ENCODE results near the gene SET.
"Not testable (repeated sequence)": the region's sequence is repeated elsewhere in the genome, so short reads cannot be mapped to it uniquely, and the experiment has no call there.

Gene SET

GRCh38 chr9:128688501-128689292 lies at the start of gene SET:
SET (plus strand) TSS chr9:128689222; CDS start chr9:128689583, 361 bp downstream.
- DNase-seq: peak; percentile 95

DNA sequence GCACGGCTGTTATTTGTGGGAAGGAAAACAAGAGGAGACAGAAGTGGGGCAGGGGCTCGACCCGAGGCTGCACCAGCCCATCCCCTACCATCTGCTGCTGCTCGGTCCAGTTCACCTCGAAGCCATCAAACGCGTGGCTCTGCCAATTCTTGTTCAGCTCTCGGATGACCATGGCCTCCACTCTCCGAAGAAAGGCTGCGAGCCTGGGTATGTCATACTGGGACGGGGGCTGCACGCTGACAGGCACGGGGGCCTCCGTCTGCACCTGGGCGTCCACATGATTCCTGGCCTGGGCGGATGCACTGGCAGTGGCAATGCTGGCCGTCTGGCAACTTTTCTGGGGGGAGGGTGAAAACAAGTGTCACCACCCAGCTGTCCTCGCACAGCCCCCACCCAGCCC lies 48.4 kb upstream of the SET start:
- no peak for DNase-seq

- no peak for DNase-seq
Measured at GRCh38 chr9:128642675-128643245, 46.3 kb upstream of the SET start.

GRCh38 chr9:128643519-128644300 lies 45.3 kb upstream of the SET start:
- no peak for DNase-seq

GRCh38 chr9:128648206-128648605 lies 40.8 kb upstream of the SET start:
- DNase-seq: peak; percentile 68

- DNase-seq: no peak
Measured at GRCh38 chr9:128651798-128652197, 37.2 kb upstream of the SET start.

DNA sequence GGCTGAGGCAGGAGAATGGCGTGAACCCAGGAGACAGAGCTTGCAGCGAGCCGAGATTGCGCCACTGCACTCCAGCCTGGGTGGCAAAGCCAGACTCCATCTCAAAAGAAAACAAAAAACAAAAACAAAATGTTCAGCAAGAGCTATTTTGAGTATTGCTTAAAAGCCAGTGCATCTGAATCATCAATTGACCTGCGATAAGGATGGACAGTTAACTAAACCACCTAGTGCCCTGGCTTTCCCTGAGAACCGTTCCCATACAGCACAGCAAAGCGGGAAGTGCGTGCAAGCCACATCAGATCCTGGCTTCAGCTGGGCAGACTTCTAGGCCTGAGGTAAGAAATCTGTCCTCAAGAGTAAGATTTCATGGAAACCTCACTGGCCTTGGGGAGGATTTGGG lies 35.1 kb upstream of the SET start:
- no peak for DNase-seq

GRCh38 chr9:128654481-128654880 lies 34.5 kb upstream of the SET start:
- no peak for DNase-seq

DNA sequence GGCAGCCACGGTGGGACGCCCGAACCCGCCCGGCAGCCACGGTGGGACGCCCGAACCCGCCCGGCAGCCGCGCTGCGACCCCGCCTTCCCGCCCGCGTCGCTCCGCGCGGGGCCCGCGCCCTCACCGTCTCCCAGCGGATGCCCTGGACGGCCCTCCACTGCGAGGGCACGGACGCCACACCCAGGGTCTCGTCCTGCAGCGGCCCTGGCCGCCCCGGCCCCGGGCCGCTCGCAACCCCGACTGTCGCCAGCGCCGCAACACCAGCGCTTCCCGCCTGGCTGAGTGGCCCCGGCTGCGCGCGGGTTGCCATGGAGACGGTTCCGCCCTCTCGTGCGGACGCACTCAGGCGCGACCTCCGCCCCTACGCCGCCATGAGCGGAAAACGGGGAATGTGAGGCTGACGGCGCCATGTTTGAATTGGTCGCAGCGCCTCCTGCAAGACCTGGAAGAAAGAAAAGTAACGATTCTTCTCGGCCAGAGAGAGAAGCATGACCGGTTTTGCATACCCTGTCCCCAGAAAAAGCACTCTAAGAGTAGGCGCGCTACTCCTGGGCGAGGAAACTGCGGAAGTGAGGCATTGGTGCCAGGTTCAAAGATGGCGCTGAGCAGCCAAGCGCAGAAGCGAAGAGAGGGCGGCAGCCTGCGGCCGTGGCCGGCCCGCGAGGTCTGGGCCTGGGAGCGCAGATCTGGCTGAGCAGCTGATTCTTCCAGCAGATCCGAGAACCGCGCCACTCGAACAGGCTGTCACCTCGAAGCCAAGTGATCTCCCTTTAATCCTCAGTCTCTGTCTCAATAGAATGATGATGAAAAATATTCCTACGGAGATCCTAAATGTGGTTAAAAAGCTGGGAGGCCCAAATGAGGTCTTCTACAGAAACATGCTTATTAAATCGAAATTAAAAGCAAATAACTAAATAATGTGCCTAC lies 32.3 kb upstream of the SET start, which contains the start of gene DYNC2I2:
Gene DYNC2I2, minus strand, starts transcription at position 432 of the 928 bp plus-strand sequence. Its CDS starts 121 bp downstream, at position 311.
- DNase-seq: peak; percentile 93

GRCh38 chr9:128657344-128657704 lies 31.7 kb upstream of the SET start:
- no peak for DNase-seq

DNA sequence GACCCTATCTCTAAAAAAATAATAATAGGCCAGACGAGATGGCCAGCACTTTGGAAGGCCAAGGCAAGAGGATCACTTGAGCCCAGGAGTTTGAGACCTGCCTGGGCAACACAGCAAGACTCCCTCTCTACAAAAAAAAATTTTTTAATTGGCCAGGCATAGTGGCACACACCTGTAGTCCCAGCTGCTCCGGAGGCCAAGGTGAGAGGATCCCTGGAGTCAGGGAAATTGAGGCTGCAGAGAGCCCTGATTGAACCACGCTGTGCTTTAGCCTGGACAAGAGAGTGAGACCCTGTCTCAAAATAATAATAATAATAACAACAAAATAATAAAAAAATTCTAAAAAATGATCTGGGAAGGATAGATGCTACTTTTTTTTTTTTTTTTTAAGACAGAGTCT lies 31.2 kb upstream of the SET start:
- DNase-seq: no peak

GRCh38 chr9:128666481-128666941 lies 22.5 kb upstream of the SET start:
- not testable (repeated sequence) for DNase-seq

- no peak for DNase-seq
Measured at GRCh38 chr9:128669786-128670185, 19.2 kb upstream of the SET start.

- no peak for DNase-seq
Measured at GRCh38 chr9:128675382-128675781, 13.6 kb upstream of the SET start.

DNA sequence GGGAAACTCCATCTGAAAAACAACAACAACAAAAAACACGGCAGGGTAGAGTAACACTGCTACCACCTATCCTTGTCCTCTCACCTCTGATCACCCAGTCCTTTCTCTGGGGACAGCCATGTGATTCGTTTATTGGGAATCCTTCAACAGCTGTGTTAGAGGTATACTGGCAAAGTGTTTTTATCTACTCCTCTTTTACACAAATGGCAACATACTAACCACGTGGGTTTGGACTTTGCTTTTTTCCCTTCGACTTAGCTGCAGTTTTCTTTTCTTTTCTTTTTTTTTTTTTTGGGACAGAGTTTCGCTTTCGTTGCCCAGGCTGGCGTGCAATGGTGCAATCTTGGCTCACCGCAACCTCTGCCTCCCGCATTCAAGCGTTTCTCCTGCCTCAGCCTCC lies 11.2 kb upstream of the SET start:
- DNase-seq: no peak

GRCh38 chr9:128683340-128684064 lies 5.5 kb upstream of the SET start:
- DNase-seq: peak; percentile 61

- no peak for DNase-seq
Measured at GRCh38 chr9:128684065-128684324, 5.0 kb upstream of the SET start.

DNA sequence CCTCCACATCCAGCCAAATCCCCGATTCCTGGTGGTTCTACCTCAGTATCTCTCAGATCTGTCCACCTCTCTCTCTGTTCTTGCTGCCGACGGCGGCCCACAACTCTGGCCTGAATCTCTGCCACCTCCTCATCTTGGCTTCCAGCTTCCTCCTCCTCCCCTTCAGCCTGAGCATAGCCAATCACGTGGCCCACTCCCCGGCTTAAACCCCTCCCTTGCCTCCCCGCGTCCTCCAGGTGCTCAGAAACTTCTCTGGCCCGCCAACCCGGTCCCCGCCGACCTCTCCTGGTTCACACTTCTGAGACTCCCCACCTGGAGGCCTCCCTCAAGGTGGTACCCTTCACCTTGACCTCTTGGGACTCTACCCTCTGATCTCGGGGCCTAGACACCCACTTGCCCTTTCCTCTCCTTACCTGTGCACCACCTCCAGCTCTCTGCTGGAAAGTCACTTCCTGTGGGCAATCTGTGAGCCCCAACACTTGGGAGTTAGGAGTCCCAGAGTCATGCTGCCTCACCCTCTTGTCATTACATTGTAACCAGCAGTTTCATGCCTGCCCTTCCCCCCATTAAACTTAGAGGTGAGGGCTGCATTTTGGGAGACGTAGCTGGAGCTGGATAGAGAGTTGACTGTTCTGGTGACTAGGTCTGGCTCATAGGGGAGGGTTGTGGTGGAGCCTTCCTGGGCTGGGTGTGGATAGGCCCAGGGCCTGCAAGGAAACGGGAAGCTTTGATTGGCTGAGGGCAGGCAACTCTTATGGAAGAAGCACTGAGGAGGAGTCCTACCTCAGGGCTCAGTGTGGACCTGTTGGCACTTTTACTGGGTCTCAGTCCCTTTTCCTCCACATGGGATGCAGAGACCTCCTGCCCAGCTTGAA lies 4.5 kb upstream of the SET start:
- DNase-seq: peak; percentile 79

GRCh38 chr9:128685636-128686489 lies 3.2 kb upstream of the SET start:
- peak; percentile 45 for DNase-seq

- no peak for DNase-seq
Measured at GRCh38 chr9:128687453-128687852, 1.6 kb upstream of the SET start.
